Measurements from ENCODE around the gene GALNT5.
"Not testable (repeated sequence)": the region's sequence is repeated elsewhere in the genome, so short reads cannot be mapped to it uniquely, and the experiment has no call there.

Gene GALNT5, protein sequence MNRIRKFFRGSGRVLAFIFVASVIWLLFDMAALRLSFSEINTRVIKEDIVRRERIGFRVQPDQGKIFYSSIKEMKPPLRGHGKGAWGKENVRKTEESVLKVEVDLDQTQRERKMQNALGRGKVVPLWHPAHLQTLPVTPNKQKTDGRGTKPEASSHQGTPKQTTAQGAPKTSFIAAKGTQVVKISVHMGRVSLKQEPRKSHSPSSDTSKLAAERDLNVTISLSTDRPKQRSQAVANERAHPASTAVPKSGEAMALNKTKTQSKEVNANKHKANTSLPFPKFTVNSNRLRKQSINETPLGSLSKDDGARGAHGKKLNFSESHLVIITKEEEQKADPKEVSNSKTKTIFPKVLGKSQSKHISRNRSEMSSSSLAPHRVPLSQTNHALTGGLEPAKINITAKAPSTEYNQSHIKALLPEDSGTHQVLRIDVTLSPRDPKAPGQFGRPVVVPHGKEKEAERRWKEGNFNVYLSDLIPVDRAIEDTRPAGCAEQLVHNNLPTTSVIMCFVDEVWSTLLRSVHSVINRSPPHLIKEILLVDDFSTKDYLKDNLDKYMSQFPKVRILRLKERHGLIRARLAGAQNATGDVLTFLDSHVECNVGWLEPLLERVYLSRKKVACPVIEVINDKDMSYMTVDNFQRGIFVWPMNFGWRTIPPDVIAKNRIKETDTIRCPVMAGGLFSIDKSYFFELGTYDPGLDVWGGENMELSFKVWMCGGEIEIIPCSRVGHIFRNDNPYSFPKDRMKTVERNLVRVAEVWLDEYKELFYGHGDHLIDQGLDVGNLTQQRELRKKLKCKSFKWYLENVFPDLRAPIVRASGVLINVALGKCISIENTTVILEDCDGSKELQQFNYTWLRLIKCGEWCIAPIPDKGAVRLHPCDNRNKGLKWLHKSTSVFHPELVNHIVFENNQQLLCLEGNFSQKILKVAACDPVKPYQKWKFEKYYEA

DNA sequence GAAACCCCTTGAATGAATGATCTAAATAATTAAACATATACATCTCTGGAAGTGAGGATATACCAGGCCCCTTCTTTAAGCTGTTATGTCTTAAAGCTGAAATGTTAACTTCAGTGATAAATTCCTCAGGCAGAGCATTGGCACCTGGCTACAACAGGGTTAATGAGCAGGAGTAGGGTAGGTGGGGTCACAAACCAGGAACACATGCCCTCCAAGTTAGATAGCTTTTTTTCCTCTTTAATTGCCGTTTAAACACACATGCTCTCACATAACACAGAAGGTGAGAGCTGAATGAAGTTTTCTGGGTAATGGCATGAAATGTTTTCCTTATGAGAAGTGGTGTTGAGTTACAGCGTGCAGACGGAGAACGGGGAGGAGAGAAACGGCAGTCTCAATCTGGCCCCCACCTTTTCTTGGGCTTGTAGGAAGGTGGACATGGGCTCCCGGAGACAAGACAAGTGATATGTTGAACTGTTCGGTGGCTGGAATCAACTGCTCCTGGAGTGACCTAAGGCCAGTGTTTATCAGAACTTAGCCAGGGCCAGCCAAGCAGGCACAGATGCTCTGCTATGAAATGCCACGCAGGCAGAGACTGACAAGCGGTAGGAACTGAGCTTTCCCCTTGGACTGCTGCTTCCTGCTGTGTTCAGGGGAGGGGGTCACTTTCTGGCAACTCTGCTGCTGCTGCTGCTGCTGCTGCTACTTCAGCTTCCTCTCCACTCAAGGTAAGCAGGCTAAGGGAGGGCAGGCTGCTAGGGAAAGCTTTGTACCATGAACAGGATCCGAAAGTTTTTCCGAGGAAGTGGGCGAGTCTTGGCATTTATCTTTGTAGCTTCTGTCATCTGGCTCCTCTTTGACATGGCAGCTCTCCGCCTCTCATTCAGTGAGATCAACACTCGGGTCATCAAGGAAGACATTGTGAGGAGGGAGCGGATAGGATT lies at the start of gene GALNT5:
Gene GALNT5, plus strand, starts transcription at position 394 of the 941 bp plus-strand sequence. Its CDS starts 378 bp downstream, at position 772.
- DNase-seq = no peak

DNA sequence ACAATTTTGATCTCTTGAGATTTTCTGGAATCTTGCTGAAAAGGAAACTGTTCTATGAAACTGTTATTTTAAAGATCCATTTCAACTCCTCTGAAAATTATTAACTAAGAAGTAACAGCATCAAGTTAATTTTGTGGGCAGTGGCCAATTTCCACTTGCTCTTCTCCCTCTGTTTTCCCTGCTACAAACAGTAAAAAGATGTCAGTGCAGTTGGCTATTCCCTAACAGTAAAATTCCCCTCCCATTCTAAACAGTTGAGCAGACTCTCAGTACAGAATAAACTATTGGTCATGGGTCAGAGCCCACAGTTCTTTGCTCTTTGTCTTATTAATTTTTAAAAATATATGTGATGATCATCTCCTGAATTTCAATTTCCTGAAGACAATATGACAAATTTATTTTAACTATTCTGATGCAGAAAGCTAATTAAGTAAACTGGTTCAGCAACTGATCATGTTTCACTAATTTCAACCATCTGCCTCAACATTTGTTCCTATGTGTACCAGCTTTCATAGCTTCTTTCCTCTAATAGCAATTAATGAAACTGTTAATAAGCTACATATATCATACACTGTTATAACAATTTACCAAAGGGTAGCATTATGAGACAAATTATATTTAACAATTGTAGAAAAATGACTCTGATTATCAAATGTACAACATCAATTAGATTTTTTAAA lies 41.1 kb upstream of the GALNT5 start:
- DNase-seq = no peak

DNA sequence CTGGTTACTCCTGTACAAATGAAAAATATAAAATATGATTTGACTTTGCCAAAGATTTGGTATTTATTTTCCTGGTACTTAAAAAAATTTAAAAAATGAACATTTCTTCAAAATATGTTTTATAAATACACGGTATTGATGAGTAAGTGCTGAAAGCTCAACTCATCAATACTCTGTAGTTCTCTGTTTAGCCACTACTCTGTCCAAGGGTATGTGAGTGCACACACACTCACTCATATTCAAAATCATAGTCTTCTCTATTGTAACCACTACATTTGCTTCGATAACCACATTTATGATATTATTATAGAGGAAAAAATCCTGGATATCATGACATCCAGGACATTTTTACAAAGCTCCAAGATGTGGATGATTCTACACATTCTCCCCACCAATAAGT lies 40.1 kb upstream of the GALNT5 start:
- DNase-seq = no peak

DNA sequence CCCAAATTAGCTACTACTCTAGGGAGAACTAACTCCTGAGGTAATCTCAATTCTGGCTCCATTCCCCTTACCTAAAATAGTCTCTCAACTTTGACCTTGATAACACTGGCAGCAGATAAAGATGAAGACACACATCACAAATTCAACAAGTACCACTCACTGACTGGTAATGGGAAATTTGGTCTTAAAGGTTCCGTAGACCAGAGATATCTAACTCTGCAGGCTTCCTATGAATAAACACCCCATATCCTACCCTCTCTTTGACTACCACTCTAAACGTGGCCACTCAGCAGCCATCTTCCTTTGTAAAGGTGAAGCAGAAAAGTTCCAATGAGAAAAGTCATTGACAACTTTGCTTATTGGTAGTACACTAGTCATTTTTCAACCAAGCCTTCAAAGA lies 38.6 kb upstream of the GALNT5 start:
- DNase-seq = no peak

DNA sequence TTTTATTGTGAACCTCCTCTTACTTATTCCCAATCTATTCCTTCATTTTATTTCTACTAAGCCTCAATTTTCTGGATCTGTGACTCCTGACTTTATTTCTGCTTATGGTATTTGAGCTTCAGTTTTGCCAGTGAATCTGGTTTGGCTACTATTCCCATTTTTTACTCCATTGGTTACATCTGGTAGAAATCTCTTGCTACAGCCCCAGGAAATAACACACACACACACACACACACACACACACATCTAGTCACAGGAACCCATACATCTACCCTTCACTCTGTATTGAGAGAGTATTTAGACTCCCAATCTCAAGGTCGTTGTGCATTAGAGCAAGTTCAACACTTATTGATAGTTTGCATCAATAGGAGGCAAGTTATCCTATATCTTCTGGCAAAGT lies 37.0 kb upstream of the GALNT5 start:
- no peak for DNase-seq

GRCh38 chr2:157221394-157221988 lies 36.0 kb upstream of the GALNT5 start:
- DNase-seq = no peak

DNA sequence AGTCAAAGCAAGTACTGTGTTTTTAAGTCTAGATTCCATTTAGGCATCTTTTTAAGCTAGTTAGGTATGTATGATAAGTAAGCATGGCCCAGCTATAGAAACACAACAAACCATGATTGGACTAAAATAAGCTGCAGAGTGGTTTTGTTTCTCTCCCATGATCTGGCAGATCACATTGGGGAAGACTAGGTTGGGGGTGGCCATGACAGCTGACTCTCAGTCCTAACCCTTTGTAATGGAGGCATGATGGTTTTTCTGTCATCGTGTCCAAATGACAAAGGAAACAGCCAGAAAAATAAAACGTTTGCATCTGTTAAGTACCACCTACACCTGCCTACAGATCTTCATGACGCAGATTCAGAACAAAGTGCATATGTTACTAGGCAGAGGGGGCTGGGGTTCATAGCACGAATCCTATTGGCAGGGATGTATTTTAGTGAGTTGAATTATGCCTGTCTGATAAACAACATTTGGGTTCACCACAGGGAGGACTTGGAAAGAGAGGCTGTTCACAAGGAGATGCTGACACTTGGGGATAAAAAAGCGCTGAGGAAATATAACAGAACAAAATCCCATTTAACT lies 33.8 kb upstream of the GALNT5 start:
- DNase-seq = no peak

DNA sequence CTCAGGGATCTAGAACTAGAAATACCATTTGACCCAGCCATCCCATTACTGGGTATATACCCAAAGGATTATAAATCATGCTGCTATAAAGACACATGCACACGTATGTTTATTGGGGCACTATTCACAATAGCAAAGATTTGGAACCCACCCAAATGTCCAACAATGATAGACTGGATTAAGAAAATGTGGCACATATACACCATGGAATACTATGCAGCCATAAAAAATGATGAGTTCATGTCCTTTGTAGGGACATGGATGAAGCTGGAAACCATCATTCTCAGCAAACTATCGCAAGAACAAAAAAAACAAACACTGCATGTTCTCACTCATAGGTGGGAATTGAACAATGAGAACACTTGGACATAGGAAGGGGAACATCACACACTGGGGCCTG lies 33.1 kb upstream of the GALNT5 start:
- not testable (repeated sequence) for DNase-seq

GRCh38 chr2:157227592-157227991 lies 29.9 kb upstream of the GALNT5 start:
- no peak for DNase-seq

DNA sequence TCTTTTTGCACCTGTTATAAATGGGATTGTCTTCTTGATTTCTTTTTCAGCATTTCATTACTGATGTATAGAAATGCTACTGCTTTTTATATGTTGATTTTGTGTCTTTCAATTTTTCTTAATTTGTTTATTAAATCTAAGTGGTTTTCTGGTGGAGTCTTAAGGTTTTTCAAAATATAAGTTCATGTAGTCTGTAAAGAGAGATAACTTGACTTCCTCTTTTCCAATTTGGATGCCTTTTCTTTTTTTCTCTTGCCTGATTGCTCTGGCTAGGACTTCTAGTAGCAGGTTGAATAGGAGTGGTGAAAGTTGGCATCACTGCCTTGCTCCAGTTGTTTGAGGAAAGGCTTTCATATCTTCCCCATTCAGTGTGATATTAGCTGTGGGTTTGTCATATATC lies 28.6 kb upstream of the GALNT5 start:
- no peak for DNase-seq

- DNase-seq = no peak
Measured at GRCh38 chr2:157229572-157229971, 27.9 kb upstream of the GALNT5 start.

DNA sequence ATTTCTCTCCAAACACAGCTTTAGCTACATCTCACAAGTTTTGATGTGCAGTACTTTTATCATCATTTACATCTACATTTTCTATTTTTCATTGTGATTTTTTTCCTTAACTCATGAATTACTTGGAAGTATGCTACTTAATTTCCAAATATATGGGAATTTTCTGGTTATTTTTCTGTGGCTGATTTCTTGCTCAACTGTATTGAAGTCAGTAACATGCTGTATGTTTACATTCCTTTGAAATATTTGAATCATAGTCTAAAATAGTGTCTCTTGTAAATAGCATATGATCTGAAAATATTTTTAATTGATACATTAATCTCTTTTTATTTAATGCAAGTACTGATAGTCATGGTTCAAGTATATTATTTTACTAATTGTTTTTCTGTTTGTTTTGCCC lies 26.0 kb upstream of the GALNT5 start:
- DNase-seq = no peak

DNA sequence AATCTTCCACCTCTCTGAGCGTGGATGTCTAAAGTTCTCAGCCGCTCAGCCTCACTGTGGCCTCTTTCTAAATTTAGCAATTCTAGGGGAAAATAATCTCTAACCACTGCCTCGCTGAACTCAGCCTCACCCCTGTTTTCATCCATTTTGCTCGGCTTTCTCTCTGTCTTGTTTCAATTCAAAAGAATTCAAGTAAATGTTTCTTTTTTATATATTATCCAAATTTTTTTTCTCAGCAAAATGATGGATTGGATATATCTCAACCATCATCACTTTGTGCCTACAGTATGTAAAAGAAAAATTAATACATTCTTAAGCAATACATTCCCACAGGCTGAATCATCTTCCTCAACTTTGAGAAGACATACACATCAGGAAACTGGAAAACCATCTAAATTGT lies 24.0 kb upstream of the GALNT5 start:
- no peak for DNase-seq

DNA sequence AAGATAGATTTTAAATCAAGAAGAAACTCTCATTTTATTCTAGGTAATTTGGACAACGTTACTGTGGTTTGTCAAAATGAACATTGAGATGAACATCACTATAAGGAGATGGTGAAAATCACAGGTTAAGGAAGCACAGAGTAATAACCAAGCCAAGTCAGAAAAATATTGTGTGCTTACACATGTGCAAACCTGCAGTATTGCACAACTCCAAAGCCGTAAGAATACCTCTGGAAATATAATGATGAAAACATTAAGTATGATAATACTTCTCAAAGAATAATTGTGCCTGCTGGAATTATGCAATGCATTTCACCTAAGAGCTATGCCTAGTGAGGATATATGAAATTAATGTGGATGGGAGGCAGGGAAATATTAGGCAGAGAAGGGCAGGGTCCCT lies 21.1 kb upstream of the GALNT5 start:
- no peak for DNase-seq

DNA sequence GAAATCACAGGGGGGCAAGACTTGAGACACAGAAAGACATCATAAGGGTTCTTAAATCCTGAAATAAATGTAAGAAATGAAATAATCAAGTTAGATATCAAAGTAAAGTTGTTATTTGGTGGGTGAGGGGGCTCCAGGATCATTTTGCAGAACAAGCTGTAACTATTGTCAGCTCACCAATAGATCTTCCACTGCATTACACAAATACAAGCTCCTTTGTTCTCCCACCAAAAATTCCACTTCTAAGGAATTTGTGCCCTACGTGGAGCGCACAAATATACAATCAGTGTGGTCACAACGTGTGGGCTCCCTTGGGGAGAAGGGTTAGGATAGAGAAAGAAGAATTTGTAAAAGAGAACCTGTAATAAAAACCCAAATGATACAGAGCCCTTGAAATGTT lies 19.2 kb upstream of the GALNT5 start:
- DNase-seq = no peak

- DNase-seq = no peak
Measured at GRCh38 chr2:157244691-157245090, 12.8 kb upstream of the GALNT5 start.

GRCh38 chr2:157245144-157245840 lies 12.2 kb upstream of the GALNT5 start:
- DNase-seq = no peak

- DNase-seq = no peak
Measured at GRCh38 chr2:157245846-157246764, 11.4 kb upstream of the GALNT5 start.

GRCh38 chr2:157246765-157247407 lies 10.6 kb upstream of the GALNT5 start:
- DNase-seq = no peak

Measured in midbrain (tissue), 1 donor.